IPS-18a (cell line): ENCODE measurements around the gene HOXD13.
A peak's percentile ranks its signal among the peaks of the same experiment; 100 is the strongest.

Experiments
- H3K27ac ChIP-seq: one replicate; pipeline ENCODE4 v1.5.1; 2013; ENCODE audit warnings: low read length
- H3K27me3 ChIP-seq: one replicate; pipeline ENCODE4 v1.6.1; 2013; ENCODE audit warnings: mild to moderate bottlenecking, low read length; ENCODE audit not compliant: control insufficient read depth, insufficient read depth
- H3K36me3 ChIP-seq: one replicate; pipeline ENCODE4 v1.6.1; 2013; ENCODE audit warnings: low read depth, low read length; ENCODE audit not compliant: control insufficient read depth
- H3K4me1 ChIP-seq: one replicate; pipeline ENCODE4 v1.6.1; 2013; ENCODE audit warnings: low read depth, low read length; ENCODE audit not compliant: control insufficient read depth
- H3K4me3 ChIP-seq: one replicate; pipeline ENCODE4 v1.5.1; 2013; ENCODE audit warnings: low read length
- H3K9ac ChIP-seq: one replicate; pipeline ENCODE4 v1.6.1; 2013; ENCODE audit warnings: mild to moderate bottlenecking, low read length, moderate library complexity
- H3K9me3 ChIP-seq: one replicate; pipeline ENCODE4 v1.6.1; 2013; ENCODE audit warnings: low read depth, low read length; ENCODE audit not compliant: control insufficient read depth

Gene HOXD13

DNA sequence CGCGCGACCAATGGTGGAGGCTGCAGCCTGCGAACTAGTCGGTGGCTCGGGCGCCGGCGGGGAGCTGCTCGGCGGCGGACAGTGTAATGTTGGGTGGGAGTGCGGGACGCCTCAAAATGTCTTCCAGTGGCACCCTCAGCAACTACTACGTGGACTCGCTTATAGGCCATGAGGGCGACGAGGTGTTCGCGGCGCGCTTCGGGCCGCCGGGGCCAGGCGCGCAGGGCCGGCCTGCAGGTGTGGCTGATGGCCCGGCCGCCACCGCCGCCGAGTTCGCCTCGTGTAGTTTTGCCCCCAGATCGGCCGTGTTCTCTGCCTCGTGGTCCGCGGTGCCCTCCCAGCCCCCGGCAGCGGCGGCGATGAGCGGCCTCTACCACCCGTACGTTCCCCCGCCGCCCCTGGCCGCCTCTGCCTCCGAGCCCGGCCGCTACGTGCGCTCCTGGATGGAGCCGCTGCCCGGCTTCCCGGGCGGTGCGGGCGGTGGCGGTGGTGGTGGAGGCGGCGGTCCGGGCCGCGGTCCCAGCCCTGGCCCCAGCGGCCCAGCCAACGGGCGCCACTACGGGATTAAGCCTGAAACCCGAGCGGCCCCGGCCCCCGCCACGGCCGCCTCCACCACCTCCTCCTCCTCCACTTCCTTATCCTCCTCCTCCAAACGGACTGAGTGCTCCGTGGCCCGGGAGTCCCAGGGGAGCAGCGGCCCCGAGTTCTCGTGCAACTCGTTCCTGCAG, 30.3 kb downstream of the HOXD13 start, which contains the start of gene HOXD9:
Gene HOXD9 (plus strand): TSS at position 37 of the 728 bp plus-strand sequence. CDS start 50 bp downstream, at position 87.
- H3K9ac ChIP-seq: no peak within 1 kb of the TSS
- no peak within 1 kb of the TSS for H3K27ac ChIP-seq
- peaks cover 5% of the 10 kb centered on the region for H3K4me1 ChIP-seq
- H3K9me3 ChIP-seq: peaks cover 8% of the 10 kb centered on the region
- peak within 1 kb of the TSS; percentile 24 for H3K4me3 ChIP-seq
- no peaks in the 10 kb centered on the region for H3K36me3 ChIP-seq
- H3K27me3 ChIP-seq: peaks cover 100% of the 10 kb centered on the region

DNA sequence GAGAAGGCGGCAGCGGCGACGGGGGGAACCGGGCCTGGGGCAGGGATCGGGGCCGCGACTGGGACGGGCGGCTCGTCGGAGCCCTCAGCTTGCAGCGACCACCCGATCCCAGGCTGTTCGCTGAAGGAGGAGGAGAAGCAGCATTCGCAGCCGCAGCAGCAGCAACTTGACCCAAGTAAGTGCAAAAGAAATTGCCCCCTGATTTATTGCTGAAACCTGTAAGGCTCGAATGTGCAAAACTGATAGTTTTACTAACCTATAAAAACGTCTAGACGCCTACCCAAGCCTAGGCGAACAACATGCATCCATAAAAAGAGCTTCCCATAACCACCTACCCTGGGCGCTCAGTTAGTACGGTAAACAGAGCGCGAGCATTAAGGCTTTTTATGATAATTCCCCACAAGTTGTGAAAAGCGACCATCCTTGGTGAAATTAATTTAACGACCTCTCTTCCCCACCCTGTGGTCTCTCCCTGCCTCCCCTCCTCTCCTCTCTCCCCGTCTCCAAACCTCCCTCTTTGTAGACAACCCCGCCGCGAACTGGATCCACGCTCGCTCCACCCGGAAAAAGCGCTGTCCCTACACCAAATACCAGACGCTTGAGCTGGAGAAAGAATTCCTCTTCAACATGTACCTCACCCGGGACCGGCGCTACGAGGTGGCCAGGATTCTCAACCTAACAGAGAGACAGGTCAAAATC, 31.0 kb downstream of the HOXD13 start:
- peaks cover 100% of the 10 kb centered on the region for H3K27me3 ChIP-seq
- no peak overlapping the region for H3K27ac ChIP-seq
- no peaks in the 10 kb centered on the region for H3K36me3 ChIP-seq
- no peak overlapping the region for H3K4me3 ChIP-seq
- peaks cover 8% of the 10 kb centered on the region for H3K4me1 ChIP-seq
- peaks cover 8% of the 10 kb centered on the region for H3K9me3 ChIP-seq
- no peak overlapping the region for H3K9ac ChIP-seq

DNA sequence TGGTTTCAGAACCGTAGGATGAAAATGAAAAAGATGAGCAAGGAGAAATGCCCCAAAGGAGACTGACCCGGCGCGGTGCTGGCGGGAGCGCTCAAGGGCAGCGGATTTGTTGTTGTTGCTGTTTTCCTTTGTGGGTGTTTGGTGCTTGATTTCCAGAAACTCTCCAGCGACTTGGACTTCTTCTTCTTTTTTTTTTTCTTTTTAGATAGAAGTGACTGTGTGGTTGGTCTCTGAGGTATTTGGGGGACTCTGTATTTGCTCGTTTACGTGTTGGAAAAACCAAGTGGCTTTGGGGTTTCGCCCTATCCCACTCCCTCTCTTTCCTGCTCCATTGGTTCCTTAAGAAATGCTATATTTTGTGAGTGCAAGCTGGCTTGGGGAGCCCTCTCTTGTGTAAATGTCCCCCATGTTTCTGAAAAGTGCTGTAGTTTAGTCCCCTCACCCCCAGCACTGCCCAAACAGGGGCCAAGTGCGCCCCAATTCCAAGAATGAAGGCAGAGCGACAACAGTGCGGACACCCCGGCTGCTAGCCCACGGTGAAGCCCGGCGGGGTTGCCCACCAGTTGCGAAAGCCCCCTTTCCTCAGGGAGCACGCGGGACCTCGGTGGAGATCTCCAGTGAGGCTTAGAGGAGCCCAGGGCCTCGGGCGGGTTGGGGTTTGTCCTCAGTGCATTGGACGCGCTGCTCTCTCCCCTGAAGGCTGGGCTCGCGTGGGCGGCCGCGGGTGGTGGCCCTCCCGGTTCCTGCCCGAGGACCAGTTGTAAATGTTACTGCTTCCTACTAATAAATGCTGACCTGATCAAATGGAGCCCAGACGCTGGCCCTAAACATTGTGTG, 31.8 kb downstream of the HOXD13 start:
- H3K9ac ChIP-seq: no peak overlapping the region
- H3K36me3 ChIP-seq: no peaks in the 10 kb centered on the region
- H3K27ac ChIP-seq: no peak overlapping the region
- H3K27me3 ChIP-seq: peaks cover 100% of the 10 kb centered on the region
- H3K4me1 ChIP-seq: peaks cover 9% of the 10 kb centered on the region
- H3K4me3 ChIP-seq: no peak overlapping the region
- H3K9me3 ChIP-seq: peaks cover 8% of the 10 kb centered on the region

DNA sequence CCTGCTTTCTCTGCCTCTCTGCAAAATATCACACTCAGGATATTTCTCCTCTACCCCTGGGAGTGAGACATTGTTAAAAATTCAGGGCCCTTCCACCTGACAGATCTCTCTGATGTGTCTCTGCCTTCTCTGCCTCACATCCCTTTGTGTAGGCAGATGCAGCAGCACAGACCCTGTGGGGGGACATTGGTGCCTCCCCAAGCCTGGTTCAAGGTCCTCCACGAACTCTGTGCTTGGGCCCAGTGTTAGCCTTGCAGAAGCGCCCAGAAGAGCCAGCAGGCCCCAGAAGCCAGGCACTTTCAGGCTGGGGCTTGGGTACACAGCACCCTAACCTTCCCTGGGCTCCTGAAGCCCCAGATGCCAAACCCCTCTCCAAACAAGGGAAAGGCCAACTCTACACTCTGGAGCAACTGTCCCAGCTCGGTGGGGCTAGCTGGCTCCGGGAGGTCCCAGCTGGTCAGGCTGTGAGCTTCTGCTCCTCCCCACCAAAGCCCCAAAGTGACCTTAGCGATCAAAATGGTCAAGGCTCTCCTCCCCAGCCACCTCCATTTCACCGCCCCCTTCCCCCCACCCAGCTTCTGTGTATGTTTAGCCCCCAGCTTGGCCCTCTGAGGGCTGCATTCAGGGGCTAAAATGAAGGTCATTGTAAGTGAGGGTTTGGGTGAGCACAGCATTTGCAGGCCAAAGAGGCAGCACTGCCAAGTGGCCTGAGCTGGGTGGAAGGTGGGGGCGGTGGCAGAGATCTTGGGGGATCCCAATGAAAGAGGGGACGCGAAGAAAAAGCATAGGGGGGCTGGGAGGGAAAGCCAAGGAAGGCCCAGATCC, 32.6 kb downstream of the HOXD13 start:
- peaks cover 9% of the 10 kb centered on the region for H3K4me1 ChIP-seq
- H3K27me3 ChIP-seq: peaks cover 100% of the 10 kb centered on the region
- no peak overlapping the region for H3K27ac ChIP-seq
- no peak overlapping the region for H3K4me3 ChIP-seq
- H3K36me3 ChIP-seq: no peaks in the 10 kb centered on the region
- H3K9me3 ChIP-seq: peaks cover 8% of the 10 kb centered on the region
- no peak overlapping the region for H3K9ac ChIP-seq

DNA sequence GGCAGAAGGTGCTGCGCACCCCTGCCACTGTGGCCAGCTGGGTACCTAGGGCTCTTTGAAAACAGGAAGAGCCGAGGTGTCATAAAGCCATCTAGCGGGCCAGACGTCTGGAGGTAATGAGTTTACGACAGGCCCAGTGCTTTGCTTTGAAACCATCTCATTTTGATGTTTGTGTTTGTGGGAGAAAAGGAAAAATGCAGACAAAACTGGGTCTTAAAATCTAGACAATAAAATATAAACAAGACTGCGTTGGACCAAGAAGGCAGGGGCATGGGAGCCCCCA, 33.2 kb downstream of the HOXD13 start:
- Histone ChIP-seq H3K27ac (no peak overlapping the region), H3K4me3 (no peak overlapping the region), H3K36me3 (no peaks in the 10 kb centered on the region), H3K4me1 (peaks cover 9% of the 10 kb centered on the region), H3K9me3 (peaks cover 5% of the 10 kb centered on the region), H3K27me3 (peaks cover 100% of the 10 kb centered on the region), H3K9ac (no peak overlapping the region)

DNA sequence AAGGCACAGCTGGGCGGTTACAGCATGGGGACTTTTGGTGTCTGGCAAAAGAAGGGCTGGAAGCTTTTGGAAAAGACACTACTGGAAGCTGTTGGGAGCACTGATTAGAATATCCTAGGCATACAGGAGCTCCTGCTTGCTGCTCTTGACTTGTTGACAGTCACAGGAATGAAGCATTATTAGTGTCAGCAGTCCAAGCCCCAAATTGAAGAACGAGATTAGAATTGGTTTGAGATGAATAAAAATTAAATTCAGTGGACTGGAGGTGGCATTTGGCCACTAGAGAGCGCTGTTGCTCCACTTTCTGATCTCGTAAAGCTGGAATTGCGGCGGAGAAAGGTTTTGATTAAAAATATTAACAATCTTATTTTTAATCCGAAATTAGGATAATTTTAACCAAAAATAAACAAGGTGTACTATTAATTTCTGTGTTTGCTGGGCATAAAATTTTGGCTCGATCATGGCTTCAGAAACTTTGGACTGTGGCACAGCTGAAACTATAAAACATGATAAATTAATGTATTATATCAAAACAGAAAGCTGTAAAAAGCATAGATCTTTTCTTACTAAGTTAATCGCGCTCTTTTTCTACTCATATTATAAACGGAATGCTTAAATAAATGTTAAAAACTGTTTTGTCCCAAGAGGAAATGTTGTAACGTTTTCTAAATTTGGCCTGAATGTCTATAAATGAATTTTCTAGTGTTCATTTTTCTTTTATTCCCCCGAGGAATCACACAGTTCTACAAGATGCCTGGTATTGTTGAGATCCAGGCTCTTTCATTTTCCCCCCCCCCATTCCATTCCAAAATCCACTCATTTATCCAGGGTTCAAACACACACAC, 34.6 kb downstream of the HOXD13 start:
- H3K4me1 ChIP-seq: peaks cover 4% of the 10 kb centered on the region
- no peak overlapping the region for H3K27ac ChIP-seq
- no peak overlapping the region for H3K9ac ChIP-seq
- no peaks in the 10 kb centered on the region for H3K9me3 ChIP-seq
- no peaks in the 10 kb centered on the region for H3K36me3 ChIP-seq
- peaks cover 100% of the 10 kb centered on the region for H3K27me3 ChIP-seq
- H3K4me3 ChIP-seq: no peak overlapping the region

DNA sequence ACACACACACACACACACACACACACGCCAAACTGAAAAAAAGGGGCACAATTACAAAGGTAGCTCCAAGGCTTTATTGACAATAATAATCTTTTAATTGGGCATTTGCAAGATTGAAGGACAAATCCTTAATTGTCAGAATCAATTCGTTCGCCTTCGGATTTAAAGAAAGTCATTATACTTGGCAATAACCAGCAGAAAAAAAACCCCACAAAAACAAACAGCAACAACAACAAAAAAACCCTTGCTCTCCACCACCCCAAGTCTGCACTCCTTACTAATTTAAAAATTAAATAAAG, 35.2 kb downstream of the HOXD13 start:
- Histone ChIP-seq H3K27me3 (peaks cover 100% of the 10 kb centered on the region), H3K9ac (no peak overlapping the region), H3K9me3 (no peaks in the 10 kb centered on the region), H3K36me3 (no peaks in the 10 kb centered on the region), H3K4me1 (peaks cover 4% of the 10 kb centered on the region), H3K4me3 (peak overlapping the region; percentile 10), H3K27ac (no peak overlapping the region)

DNA sequence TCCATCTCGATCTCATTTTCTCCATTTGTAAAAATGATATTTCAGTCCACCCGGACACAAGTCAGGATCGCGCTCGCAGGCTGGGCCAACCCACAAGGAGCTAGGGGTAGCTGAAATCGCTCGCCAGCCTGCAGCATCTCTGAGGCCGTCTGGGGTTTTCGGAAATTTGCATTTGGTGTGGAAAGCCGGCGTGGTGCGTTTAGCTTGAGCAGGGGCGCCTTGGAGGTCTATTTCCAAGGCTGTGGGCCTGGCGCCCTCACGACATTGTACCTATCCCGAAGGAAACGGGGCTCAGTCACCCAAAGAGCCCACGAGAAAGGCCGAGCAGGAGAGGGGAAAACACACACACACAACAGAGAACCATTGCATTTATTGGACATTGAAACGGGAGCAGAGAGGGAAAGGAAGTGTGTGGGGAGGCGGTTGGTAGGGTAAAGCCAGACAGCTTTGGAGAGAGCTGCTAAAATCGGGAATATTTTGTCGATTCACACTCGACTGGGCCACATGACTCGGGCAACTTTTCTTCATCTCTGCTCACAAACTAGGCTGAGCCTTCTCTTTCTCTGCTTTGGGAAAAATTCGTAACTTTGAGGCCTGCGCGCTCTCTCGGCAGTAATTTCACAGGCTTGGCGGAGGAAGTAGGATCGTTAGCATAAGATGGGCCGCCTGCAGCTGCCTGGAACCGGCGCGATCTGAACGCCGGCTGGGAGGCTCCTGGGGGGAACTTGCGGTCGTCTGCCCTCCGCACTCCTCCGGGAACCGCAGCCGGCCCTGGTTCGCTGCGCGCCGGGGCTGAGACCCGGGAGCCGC, 35.9 kb downstream of the HOXD13 start:
- Histone ChIP-seq H3K4me3 (peak overlapping the region; percentile 10), H3K36me3 (no peaks in the 10 kb centered on the region), H3K9me3 (no peaks in the 10 kb centered on the region), H3K27me3 (peaks cover 100% of the 10 kb centered on the region), H3K9ac (no peak overlapping the region), H3K4me1 (peaks cover 4% of the 10 kb centered on the region), H3K27ac (no peak overlapping the region)

DNA sequence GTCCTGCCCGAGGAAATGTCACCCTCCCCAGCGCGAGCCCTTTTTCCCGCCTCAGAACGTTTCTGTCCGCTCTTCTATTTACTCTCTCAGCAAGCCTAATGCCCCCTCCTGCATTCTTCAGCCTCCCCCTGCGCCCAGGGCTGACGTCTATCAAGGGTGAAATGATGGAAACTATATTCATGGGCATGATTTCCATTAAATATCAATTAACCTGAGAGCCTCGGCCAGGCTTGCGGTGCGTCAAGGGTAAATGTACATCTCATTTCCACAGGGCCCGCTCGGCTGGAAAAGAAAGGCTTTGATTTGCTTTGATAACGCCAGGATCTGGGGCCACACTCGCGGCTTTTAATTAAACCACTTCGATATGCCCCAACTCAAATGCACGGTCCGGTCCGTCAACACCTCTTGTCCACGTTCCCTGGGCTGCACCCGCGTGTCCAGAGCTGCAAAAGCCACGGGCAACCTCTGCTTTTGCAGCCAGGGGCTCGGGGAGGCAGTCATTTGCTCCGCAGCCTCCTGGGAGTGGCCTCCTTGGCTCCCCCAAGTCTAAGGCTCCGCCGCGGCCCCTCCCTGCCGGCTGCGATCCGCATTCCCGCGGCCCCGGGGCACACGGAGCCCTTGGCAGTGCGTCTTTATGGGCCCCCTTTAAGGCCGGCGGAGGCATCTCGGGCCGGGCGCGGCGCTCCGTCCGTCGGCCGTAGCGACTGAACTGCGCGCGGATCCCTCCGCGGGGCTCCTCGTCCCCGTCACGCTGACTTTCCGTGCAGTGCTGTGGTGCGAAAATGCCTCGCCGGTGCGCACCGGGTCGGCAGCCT, 36.7 kb downstream of the HOXD13 start, which contains the start of gene HOXD8:
Gene HOXD8 (plus strand): TSS at position 724 of the 815 bp plus-strand sequence. CDS start 662 bp downstream, outside the sequence.
- peak within 1 kb of the TSS; percentile 10 for H3K4me3 ChIP-seq
- no peak within 1 kb of the TSS for H3K27ac ChIP-seq
- no peaks in the 10 kb centered on the region for H3K9me3 ChIP-seq
- H3K36me3 ChIP-seq: no peaks in the 10 kb centered on the region
- H3K4me1 ChIP-seq: peaks cover 4% of the 10 kb centered on the region
- H3K27me3 ChIP-seq: peaks cover 100% of the 10 kb centered on the region
- H3K9ac ChIP-seq: no peak within 1 kb of the TSS
